ENCODE data around the gene ACAT2.

The ACAT2 gene

DNA sequence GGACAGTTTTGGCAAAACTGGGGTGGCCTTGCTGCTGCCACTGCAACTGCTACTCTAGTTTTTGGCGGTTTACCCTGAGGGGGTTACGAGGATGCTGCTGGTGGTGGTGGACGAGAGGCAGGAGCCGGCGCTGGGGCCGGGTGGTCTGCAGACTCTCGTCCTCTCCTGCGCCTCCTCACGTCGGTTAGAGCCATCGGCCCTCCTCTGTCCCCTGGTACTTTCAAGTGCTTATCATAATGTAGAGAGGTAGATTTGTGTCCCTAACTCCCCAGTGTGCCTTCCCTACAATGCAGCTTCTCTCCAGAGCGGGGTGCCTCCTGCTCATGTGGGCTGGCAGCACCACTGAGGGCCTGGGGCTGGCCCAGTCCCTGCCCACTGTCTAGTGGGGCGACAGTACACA lies 64.2 kb downstream of the ACAT2 start:
- Histone ChIP-seq H3K27me3 (ENCODE audit: insufficient read depth, insufficient read length) (no peaks in the 10 kb centered on the region), H3K9me3 (ENCODE audit: insufficient read depth, low read length) (no peaks in the 10 kb centered on the region), H3K36me3 (ENCODE audit: insufficient read depth, insufficient read length, low read length) (no peaks in the 10 kb centered on the region), H3K4me3 (ENCODE audit: insufficient read length, low read depth) (no peak overlapping the region), H3K9ac (ENCODE audit: insufficient read length, low read depth) (no peak overlapping the region), H3K4me1 (ENCODE audit: insufficient read depth, insufficient read length) (peaks cover 13% of the 10 kb centered on the region)
- no peak for DNase-seq (ENCODE audit: low read depth, low spot score)
- TF ChIP-seq YY1 (IDR thresholded peaks at IDR 0.05; ENCODE audit: insufficient read depth, insufficient read length) (no peak), SUZ12 (IDR thresholded peaks at IDR 0.05; ENCODE audit: extremely low read depth, insufficient read depth, insufficient read length) (no peak)

DNA sequence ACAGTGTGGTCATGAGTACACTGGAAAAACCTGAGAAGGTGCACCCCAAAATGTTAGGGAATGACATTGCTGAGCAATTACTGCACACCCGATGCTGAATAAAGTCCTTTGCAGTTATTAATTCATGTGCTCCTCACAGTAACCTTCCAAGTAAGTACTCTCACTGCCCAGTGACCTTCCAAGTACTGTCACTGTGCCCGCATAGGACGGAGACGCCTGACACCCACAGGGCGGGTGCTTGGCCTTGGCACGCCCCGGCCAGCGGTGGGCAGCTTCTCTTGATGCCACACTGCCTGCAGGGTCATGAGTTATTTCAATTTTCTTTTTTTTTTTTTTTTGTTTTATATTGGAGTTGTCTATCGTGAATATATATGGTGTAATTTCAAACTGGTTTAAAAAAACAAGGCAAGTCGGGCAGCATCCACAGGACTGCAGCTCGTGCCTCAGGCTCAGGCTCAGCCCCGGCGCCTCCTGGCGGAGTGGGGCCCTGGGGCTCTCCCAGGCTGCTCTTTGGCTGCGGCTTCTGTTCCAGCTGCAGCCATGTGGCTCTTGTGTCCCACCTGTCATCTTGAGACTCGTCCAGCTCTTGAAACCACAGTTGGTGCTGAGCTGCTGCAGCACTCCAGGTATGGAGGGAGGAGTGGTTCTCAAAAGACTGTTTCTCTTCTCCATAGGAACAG lies 65.3 kb downstream of the ACAT2 start:
- H3K4me3 ChIP-seq (ENCODE audit: insufficient read length, low read depth): no peak overlapping the region
- no peak for TF ChIP-seq YY1 (IDR thresholded peaks at IDR 0.05; ENCODE audit: insufficient read depth, insufficient read length)
- TF ChIP-seq ZNF274 (IDR thresholded peaks at IDR 0.05; ENCODE audit: low read depth, low read length): no peak
- no peak for TF ChIP-seq SUZ12 (IDR thresholded peaks at IDR 0.05; ENCODE audit: extremely low read depth, insufficient read depth, insufficient read length)
- no peak overlapping the region for H3K9ac ChIP-seq (ENCODE audit: insufficient read length, low read depth)
- H3K36me3 ChIP-seq (ENCODE audit: insufficient read depth, insufficient read length, low read length): no peaks in the 10 kb centered on the region
- no peak for DNase-seq (ENCODE audit: low read depth, low spot score)
- peaks cover 15% of the 10 kb centered on the region for H3K4me1 ChIP-seq (ENCODE audit: insufficient read depth, insufficient read length)
- no peaks in the 10 kb centered on the region for H3K9me3 ChIP-seq (ENCODE audit: insufficient read depth, low read length)
- no peaks in the 10 kb centered on the region for H3K27me3 ChIP-seq (ENCODE audit: insufficient read depth, insufficient read length)

DNA sequence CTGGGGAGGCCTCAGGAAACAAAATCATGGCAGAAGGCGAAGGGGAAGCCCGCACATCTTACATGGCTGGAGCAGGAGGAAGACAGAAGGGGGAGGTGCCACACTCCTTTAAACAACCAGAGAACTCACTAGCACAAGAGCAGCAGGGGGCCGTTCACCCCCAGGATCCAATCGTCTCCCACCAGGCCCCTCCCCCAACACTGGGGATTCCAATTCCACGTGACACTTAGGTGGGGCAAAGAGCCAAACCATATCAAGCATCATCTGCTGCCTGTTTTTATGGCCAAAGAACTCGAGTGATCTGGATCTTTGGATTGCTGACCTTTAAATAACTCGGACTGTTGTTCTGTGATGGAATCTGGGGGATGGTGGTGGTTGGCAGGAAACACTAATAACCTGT lies 66.2 kb downstream of the ACAT2 start:
- DNase-seq (ENCODE audit: low read depth, low spot score): no peak
- peaks cover 12% of the 10 kb centered on the region for H3K4me1 ChIP-seq (ENCODE audit: insufficient read depth, insufficient read length)

More for the DNA sequence above, 66.2 kb downstream of the ACAT2 start:
- H3K4me3 ChIP-seq (ENCODE audit: insufficient read length, low read depth): no peak overlapping the region
- no peaks in the 10 kb centered on the region for H3K9me3 ChIP-seq (ENCODE audit: insufficient read depth, low read length)
- H3K27me3 ChIP-seq (ENCODE audit: insufficient read depth, insufficient read length): no peaks in the 10 kb centered on the region
- TF ChIP-seq SUZ12 (IDR thresholded peaks at IDR 0.05; ENCODE audit: extremely low read depth, insufficient read depth, insufficient read length): no peak
- no peak for TF ChIP-seq ZNF274 (IDR thresholded peaks at IDR 0.05; ENCODE audit: low read depth, low read length)
- TF ChIP-seq YY1 (IDR thresholded peaks at IDR 0.05; ENCODE audit: insufficient read depth, insufficient read length): no peak
- H3K36me3 ChIP-seq (ENCODE audit: insufficient read depth, insufficient read length, low read length): no peaks in the 10 kb centered on the region
- no peak overlapping the region for H3K9ac ChIP-seq (ENCODE audit: insufficient read length, low read depth)
